ENCODE data around the gene RMC1. TPM values are rescaled to one million over a fixed set of nuclear protein-coding genes. Genes with fewer than 3 reads are reported as not detected.

RMC1 gene
- total RNA-seq (25.9 TPM), polyA plus RNA-seq (ENCODE audit: insufficient read depth, low read depth, low replicate concordance) (40.4 TPM)
- long read RNA-seq, donor 1, partial matches to known transcripts = 0 of 1 reads
- long read RNA-seq, donor 1, other reads (novel, unspliced or antisense) = 0 of 1 reads
- long read RNA-seq, donor 2, partial matches to known transcripts = 0 of 4 reads
- long read RNA-seq, donor 2, other reads (novel, unspliced or antisense) = 0 of 4 reads
- long read RNA-seq, donor 3, partial matches to known transcripts = 0 of 4 reads
- long read RNA-seq, donor 3, other reads (novel, unspliced or antisense) = 0 of 4 reads
- long read RNA-seq, donor 4, partial matches to known transcripts = 0 of 3 reads
- long read RNA-seq, donor 4, other reads (novel, unspliced or antisense) = 0 of 3 reads
- long read RNA-seq, donor 5 = 0 reads
- long read RNA-seq, donor 6, partial matches to known transcripts = 0 of 2 reads
- long read RNA-seq, donor 6, other reads (novel, unspliced or antisense) = 0 of 2 reads
- long read RNA-seq, donor 7, transcript RMC1-201 (20 exons, 2,162 nt) = major isoform, 11 of 23 reads
- long read RNA-seq, donor 7, partial matches to known transcripts = 2 of 23 reads
- long read RNA-seq, donor 7, other reads (novel, unspliced or antisense) = 10 of 23 reads
- long read RNA-seq, donor 8, partial matches to known transcripts = 0 of 1 reads
- long read RNA-seq, donor 8, other reads (novel, unspliced or antisense) = 0 of 1 reads
- long read RNA-seq, donor 9, partial matches to known transcripts = 0 of 1 reads
- long read RNA-seq, donor 9, other reads (novel, unspliced or antisense) = 0 of 1 reads
- long read RNA-seq, donor 10, partial matches to known transcripts = 0 of 7 reads
- long read RNA-seq, donor 10, other reads (novel, unspliced or antisense) = 5 of 7 reads

DNA sequence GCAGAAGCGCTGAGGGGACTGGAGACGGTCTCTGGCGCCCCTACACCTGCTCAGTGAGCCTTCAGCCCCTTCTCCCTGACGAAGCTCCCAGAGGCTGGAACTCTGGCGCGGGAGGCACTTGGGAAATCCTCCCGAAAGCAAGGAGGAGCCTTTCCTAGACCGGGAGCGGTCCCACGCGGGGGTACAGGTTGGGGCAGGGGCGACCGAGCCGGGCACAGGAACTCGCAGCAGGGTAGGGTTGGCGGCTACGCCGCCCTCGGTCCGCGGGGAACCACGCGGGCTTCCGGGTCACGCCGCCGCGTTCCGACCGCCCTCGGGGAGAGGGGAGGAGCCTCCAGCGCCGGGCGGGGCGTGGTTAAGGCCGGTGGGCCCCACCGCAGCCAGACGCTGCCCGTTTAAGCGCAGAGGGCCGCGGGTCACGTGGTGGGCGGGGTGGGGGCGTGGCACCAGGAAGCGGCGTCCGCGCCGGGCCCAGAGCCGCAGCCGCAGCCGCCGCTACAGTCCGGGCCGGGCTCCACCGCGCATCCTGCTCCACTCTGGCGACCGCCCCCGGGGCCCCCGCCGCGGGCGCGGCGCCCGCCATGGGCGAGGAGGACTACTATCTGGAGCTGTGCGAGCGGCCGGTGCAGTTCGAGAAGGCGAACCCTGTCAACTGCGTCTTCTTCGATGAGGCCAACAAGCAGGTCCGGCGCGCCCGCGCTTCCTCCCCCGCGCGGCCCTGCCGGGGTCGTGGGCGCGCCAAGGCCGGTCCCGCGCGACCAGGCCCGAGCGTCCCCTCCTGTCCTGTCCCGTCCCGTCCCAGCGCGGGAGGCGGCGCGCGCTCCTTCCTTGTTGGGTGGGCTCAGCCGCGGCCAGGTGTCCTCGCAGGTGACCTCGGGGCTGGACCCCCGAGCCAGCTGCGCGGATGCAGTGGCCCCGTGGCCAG lies at the start of gene RMC1:
Gene RMC1, plus strand, starts transcription at position 474 of the 925 bp plus-strand sequence. Its CDS starts 108 bp downstream, at position 582.
- FAIRE-seq (no peak), DNase-seq (peak; percentile 95 to 99 (median 97))
- Histone ChIP-seq H3K9ac (ENCODE audit: low read length in 3 of 3) (peak within 1 kb of the TSS; percentile 30 to 88 (median 43)), H3K27me3 (ENCODE audit: control insufficient read depth, insufficient read depth, low read length) (no peaks in the 10 kb centered on the region), H3K36me3 (ENCODE audit: control insufficient read depth in 2 of 3, insufficient read depth in 3 of 3, low read length in 3 of 3) (peaks cover 0 to 4% (median 2%) of the 10 kb centered on the region in 3 donors), H3K4me3 (ENCODE audit: low read length in 3 of 3) (peak within 1 kb of the TSS; percentile 63 to 83 (median 73)), H3K27ac (ENCODE audit: low read depth in 2 of 2, low read length in 2 of 2) (peak within 1 kb of the TSS; percentile 80 to 81), H3K4me1 (ENCODE audit: control insufficient read depth in 2 of 3, insufficient read depth in 2 of 3, low read depth in 1 of 3, low read length in 3 of 3) (peaks cover 0 to 10% (median 6%) of the 10 kb centered on the region in 3 donors), H3K9me3 (ENCODE audit: control insufficient read depth in 2 of 3, insufficient read depth in 1 of 3, low read length in 3 of 3) (no peaks in the 10 kb centered on the region)
- TF ChIP-seq, protein P1, sequence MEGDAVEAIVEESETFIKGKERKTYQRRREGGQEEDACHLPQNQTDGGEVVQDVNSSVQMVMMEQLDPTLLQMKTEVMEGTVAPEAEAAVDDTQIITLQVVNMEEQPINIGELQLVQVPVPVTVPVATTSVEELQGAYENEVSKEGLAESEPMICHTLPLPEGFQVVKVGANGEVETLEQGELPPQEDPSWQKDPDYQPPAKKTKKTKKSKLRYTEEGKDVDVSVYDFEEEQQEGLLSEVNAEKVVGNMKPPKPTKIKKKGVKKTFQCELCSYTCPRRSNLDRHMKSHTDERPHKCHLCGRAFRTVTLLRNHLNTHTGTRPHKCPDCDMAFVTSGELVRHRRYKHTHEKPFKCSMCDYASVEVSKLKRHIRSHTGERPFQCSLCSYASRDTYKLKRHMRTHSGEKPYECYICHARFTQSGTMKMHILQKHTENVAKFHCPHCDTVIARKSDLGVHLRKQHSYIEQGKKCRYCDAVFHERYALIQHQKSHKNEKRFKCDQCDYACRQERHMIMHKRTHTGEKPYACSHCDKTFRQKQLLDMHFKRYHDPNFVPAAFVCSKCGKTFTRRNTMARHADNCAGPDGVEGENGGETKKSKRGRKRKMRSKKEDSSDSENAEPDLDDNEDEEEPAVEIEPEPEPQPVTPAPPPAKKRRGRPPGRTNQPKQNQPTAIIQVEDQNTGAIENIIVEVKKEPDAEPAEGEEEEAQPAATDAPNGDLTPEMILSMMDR (IDR thresholded peaks at IDR 0.05; ENCODE audit: borderline replicate concordance, extremely low read depth, insufficient read depth) = peak; percentile 19
- intact Hi-C loops (cut with DNase I) = no loop called here

DNA sequence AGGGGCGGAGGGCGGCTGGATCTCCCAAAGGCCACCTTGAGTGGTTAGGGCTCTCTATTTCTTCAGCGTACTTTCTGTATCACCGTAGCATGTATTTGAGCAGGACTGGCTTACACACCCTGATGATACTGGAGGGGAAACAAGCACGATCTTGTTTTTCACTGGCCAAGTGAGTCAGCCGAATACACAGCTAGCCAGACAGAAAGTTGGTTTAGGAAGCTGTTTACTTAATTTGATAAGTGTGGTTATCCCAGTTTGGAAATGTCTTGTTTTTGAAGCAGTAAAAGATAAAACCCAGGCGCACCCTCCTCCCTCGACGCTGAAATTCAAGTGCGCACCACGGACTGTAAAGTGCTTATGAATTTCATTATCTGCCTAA lies 49.6 kb upstream of the RMC1 start:
- Histone ChIP-seq H3K36me3 (ENCODE audit: control insufficient read depth in 2 of 3, insufficient read depth in 3 of 3, low read length in 3 of 3) (no peaks in the 10 kb centered on the region), H3K4me1 (ENCODE audit: control insufficient read depth in 2 of 3, insufficient read depth in 2 of 3, low read depth in 1 of 3, low read length in 3 of 3) (peaks cover 0 to 17% (median 1%) of the 10 kb centered on the region in 3 donors), H3K27ac (ENCODE audit: low read depth in 2 of 2, low read length in 2 of 2) (peak overlapping the region; percentile 97), H3K9me3 (ENCODE audit: control insufficient read depth in 2 of 3, insufficient read depth in 1 of 3, low read length in 3 of 3) (no peaks in the 10 kb centered on the region), H3K27me3 (ENCODE audit: control insufficient read depth, insufficient read depth, low read length) (no peaks in the 10 kb centered on the region), H3K4me3 (ENCODE audit: low read length in 3 of 3) (peak overlapping the region; percentile 95 to 98 (median 98)), H3K9ac (ENCODE audit: low read length in 3 of 3) (peak overlapping the region; percentile 90 to 92 (median 92))
- intact Hi-C loops (cut with DNase I) = no loop called here
- DNase-seq (no peak), FAIRE-seq (no peak)
- TF ChIP-seq, protein P1 (IDR thresholded peaks at IDR 0.05; ENCODE audit: borderline replicate concordance, extremely low read depth, insufficient read depth) = no peak

DNA sequence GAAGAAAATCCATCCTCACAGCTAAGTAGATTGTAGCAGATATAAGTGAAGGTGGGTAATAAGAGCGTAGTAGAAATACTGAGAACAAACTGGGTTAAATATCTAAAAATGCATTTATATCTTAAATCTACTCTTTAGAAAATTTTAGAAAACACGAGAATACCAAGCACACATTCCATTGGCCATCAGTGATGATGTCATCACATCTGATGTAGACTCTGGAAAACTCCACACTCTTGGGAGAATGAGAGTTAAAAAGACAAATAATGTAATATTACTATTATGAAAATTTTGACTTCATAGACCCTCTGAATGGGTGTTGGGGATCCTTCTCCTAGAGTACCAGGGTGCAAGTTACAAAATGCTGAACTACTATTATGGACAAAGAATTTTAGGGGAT lies 46.5 kb upstream of the RMC1 start:
- Histone ChIP-seq H3K9me3 (ENCODE audit: control insufficient read depth in 2 of 3, insufficient read depth in 1 of 3, low read length in 3 of 3) (no peaks in the 10 kb centered on the region), H3K36me3 (ENCODE audit: control insufficient read depth in 2 of 3, insufficient read depth in 3 of 3, low read length in 3 of 3) (no peaks in the 10 kb centered on the region), H3K4me1 (ENCODE audit: control insufficient read depth in 2 of 3, insufficient read depth in 2 of 3, low read depth in 1 of 3, low read length in 3 of 3) (peaks cover 0 to 39% (median 12%) of the 10 kb centered on the region in 3 donors), H3K4me3 (ENCODE audit: low read length in 3 of 3) (no peak overlapping the region), H3K27me3 (ENCODE audit: control insufficient read depth, insufficient read depth, low read length) (no peaks in the 10 kb centered on the region), H3K27ac (ENCODE audit: low read depth in 2 of 2, low read length in 2 of 2) (no peak overlapping the region), H3K9ac (ENCODE audit: low read length in 3 of 3) (no peak overlapping the region)
- DNase-seq (no peak), FAIRE-seq (no peak)
- TF ChIP-seq, protein P1 (IDR thresholded peaks at IDR 0.05; ENCODE audit: borderline replicate concordance, extremely low read depth, insufficient read depth) = no peak
- intact Hi-C loops (cut with DNase I) = no loop called here

Measured in kidney (tissue), 22 donors.